Type B pancreatic cell (in vitro differentiated cells): ENCODE measurements around the gene ATF7IP2. TPM values are rescaled to one million over a fixed set of nuclear protein-coding genes. Genes with fewer than 3 reads are reported as not detected.
"Not testable (repeated sequence)": the region's sequence is repeated elsewhere in the genome, so short reads cannot be mapped to it uniquely, and the experiment has no call there.

Experiments used
- DNase-seq: peaks from one replicate; pipeline ENCODE4 v3.0.0; 2021; ENCODE audit warnings: mixed read lengths; ENCODE audit not compliant: unreplicated experiment; ENCODE audit errors: extremely low spot score
- H3K27ac Mint-ChIP-seq: 2 replicates; pipeline ENCODE4 v1.8.0; 2021; ENCODE audit warnings: mild to moderate bottlenecking, mixed read lengths
- H3K27me3 Mint-ChIP-seq: 2 replicates; pipeline ENCODE4 v1.8.0; 2021; ENCODE audit warnings: mixed read lengths
- H3K36me3 Mint-ChIP-seq: 2 replicates; pipeline ENCODE4 v1.8.0; 2021; ENCODE audit warnings: mixed read lengths
- H3K4me1 Mint-ChIP-seq: one replicate; pipeline ENCODE4 v1.8.0; 2021; ENCODE audit warnings: mixed read lengths; ENCODE audit not compliant: unreplicated experiment
- H3K4me3 Mint-ChIP-seq: 2 replicates; pipeline ENCODE4 v1.8.0; 2021; ENCODE audit warnings: mild to moderate bottlenecking, mixed read lengths
- H3K9me3 Mint-ChIP-seq: 2 replicates; pipeline ENCODE4 v1.8.0; 2021; ENCODE audit warnings: mixed read lengths
- CTCF ChIP-seq: fragments of 200-600 bp; sonication (generic); conservative IDR thresholded peaks from 2 replicates; pipeline ENCODE4 v1.5.0; 2021; ENCODE audit warnings: antibody characterized with exemption, mild to moderate bottlenecking
- long read RNA-seq: library from polyadenylated mRNA; unstranded; transcript quantifications from one replicate; pipeline ENCODE4 v2.0.0, GENCODE V29; 2020
- total RNA-seq: library from RNA; stranded (reverse); gene quantifications from 2 replicates; pipeline ENCODE4 v1.2.1, GENCODE V29; 2021; ENCODE audit warnings: low replicate concordance

Gene ATF7IP2, protein sequence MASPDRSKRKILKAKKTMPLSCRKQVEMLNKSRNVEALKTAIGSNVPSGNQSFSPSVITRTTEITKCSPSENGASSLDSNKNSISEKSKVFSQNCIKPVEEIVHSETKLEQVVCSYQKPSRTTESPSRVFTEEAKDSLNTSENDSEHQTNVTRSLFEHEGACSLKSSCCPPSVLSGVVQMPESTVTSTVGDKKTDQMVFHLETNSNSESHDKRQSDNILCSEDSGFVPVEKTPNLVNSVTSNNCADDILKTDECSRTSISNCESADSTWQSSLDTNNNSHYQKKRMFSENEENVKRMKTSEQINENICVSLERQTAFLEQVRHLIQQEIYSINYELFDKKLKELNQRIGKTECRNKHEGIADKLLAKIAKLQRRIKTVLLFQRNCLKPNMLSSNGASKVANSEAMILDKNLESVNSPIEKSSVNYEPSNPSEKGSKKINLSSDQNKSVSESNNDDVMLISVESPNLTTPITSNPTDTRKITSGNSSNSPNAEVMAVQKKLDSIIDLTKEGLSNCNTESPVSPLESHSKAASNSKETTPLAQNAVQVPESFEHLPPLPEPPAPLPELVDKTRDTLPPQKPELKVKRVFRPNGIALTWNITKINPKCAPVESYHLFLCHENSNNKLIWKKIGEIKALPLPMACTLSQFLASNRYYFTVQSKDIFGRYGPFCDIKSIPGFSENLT
- 15.5 and 27.5 TPM in 2 replicates for total RNA-seq
- long read RNA-seq, partial matches to known transcripts = 0 of 9 reads
- long read RNA-seq, other reads (novel, unspliced or antisense) = 2 of 9 reads

DNA sequence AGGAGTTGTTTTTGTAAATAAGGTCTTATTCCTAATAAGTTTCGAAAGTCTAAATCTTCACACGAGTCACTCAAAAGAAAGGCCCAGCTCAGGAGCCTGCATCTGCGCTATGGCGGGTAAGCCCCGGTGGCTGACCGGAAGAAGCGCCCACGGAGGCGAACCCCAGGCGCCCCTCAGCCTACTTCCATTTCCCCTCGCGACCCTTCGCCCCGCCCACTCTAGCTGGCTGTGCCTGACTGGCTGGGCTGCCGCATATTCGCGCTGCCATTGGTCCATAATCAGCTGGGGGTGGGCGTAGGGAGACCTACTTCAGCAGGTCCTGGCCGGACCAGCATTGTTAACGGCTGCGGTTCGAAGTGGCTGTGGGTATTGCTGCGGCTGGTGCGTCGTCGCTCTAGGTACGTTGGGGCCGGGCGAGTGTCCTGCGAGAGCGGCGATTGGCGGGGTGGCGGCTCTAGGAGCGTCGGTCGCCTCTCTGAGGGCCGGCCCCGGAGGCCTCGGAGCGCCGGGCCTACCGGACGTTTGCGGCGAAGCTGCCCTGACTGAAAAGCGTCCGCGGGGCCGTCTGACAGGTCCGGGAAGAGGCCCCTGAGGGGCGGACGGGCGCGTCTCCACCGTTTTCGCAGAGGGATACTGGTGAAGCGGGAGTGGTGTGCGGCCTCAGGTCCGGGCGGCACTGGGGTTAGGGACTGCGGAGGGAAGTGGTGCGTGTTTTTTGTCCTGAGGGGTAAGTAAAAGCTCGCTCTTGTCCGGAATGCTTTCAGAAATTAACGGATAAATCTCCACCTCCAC lies at the start of gene ATF7IP2:
Gene ATF7IP2, plus strand, starts transcription at position 337 of the 792 bp plus-strand sequence. CDS start 44,560 bp downstream, outside the sequence.
- H3K9me3 Mint-ChIP-seq = peaks cover 4% of the 10 kb centered on the region
- H3K36me3 Mint-ChIP-seq = peaks cover 26% of the 10 kb centered on the region
- peaks cover 3% of the 10 kb centered on the region for H3K27me3 Mint-ChIP-seq
- DNase-seq = peak; percentile 89
- TF ChIP-seq CTCF = no peak
- H3K4me3 Mint-ChIP-seq = peak within 1 kb of the TSS; percentile 94
- peak within 1 kb of the TSS; percentile 93 for H3K27ac Mint-ChIP-seq
- H3K4me1 Mint-ChIP-seq = peaks cover 7% of the 10 kb centered on the region

DNA sequence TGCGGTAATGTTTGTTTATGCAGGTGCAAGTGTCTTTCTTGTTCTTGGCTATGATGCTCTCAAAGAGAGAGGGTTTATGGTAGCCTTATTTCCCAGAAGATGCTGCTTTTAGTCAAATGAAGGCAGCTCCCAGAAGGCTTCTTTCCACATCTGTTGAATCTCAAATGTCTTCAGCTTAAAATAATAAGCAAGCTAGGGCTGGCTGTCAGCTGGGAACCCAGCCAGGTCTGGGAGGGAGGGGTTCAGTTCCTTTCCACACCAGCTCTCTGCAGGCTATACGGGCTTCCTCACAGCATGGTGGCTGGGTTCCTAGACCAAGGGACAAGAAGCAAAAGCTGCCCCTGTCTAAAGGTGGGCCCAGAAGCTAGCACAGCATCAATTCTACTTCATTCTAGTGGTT lies 47.4 kb upstream of the ATF7IP2 start:
- H3K4me1 Mint-ChIP-seq = no peaks in the 10 kb centered on the region
- H3K9me3 Mint-ChIP-seq = peaks cover 13% of the 10 kb centered on the region
- DNase-seq = no peak

GRCh38 chr16:10339777-10340732 lies 45.8 kb upstream of the ATF7IP2 start:
- no peak for DNase-seq
- no peaks in the 10 kb centered on the region for H3K27me3 Mint-ChIP-seq
- no peak for TF ChIP-seq CTCF
- H3K9me3 Mint-ChIP-seq = peaks cover 15% of the 10 kb centered on the region
- H3K36me3 Mint-ChIP-seq = peaks cover 5% of the 10 kb centered on the region
- H3K4me3 Mint-ChIP-seq = no peak overlapping the region
- H3K27ac Mint-ChIP-seq = no peak overlapping the region
- no peaks in the 10 kb centered on the region for H3K4me1 Mint-ChIP-seq

More for the DNA sequence above, 47.4 kb upstream of the ATF7IP2 start:
- no peak for TF ChIP-seq CTCF
- no peaks in the 10 kb centered on the region for H3K27me3 Mint-ChIP-seq
- no peak overlapping the region for H3K4me3 Mint-ChIP-seq
- peaks cover 5% of the 10 kb centered on the region for H3K36me3 Mint-ChIP-seq
- H3K27ac Mint-ChIP-seq = no peak overlapping the region

DNA sequence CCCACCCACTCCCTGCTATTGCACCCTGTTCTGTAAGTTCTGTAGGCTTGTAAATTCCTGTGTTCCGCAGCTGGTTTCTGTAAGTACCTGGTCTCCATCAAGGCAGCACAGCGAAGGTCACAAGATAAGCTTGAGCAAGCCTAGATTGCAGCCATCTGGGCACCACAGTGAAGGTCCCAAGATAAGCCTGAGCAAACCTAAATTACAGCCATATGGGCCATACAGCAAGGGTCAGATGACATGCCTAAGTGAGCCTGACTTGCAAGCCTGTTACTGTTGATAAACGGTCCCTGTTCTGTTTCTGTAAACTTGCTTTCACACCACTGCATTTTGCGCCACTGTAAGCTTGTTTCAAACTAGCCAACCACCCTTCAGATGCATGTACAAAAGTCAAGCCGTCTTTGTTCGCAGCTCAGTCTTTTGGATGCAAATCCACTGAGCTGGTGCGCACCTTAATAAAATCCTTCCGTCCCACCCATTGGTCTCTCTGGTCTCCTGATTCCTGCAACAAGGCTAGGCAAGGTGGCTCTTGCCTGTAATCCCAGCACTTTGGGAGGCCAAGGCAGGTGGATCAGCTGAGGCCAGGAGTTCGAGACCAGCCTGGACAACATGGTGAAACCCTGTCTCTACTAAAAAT lies 42.6 kb upstream of the ATF7IP2 start:
- Mint-ChIP-seq H3K36me3 (peaks cover 5% of the 10 kb centered on the region), H3K4me1 (no peaks in the 10 kb centered on the region), H3K4me3 (no peak overlapping the region), H3K27ac (no peak overlapping the region), H3K27me3 (no peaks in the 10 kb centered on the region), H3K9me3 (peaks cover 19% of the 10 kb centered on the region)
- TF ChIP-seq CTCF = no peak
- no peak for DNase-seq

GRCh38 chr16:10344699-10345098 lies 41.2 kb upstream of the ATF7IP2 start:
- not testable (repeated sequence) for H3K4me3 Mint-ChIP-seq, H3K4me1 Mint-ChIP-seq, H3K27me3 Mint-ChIP-seq, H3K36me3 Mint-ChIP-seq, H3K27ac Mint-ChIP-seq, DNase-seq
- H3K9me3 Mint-ChIP-seq = peaks cover 16% of the 10 kb centered on the region
